H9 (cell line): ENCODE data around the gene PRKCB. TPM values are rescaled to one million over a fixed set of nuclear protein-coding genes. Genes with fewer than 3 reads are reported as not detected.

Experiments
- DNase-seq: peaks from one replicate; pipeline ENCODE4 v3.0.0-alpha.2; 2017
- H2AFZ ChIP-seq: one replicate; pipeline ENCODE4 v1.6.1; 2013; ENCODE audit warnings: mild to moderate bottlenecking, low read length, control low read depth, moderate library complexity
- H2AK5ac ChIP-seq: 2 replicates; pipeline ENCODE4 v1.6.1; 2013; ENCODE audit warnings: low read length, control low read depth, mixed read lengths; ENCODE audit not compliant: insufficient read length
- H2BK120ac ChIP-seq: one replicate; pipeline ENCODE4 v1.6.1; 2013; ENCODE audit warnings: low read depth, mild to moderate bottlenecking, low read length, control low read depth, inconsistent platforms; ENCODE audit not compliant: poor library complexity, severe bottlenecking
- H2BK12ac ChIP-seq: 2 replicates; pipeline ENCODE4 v1.6.1; 2013; ENCODE audit warnings: low read length, control low read depth, mixed read lengths, low read depth; ENCODE audit not compliant: insufficient read length
- H2BK15ac ChIP-seq: 2 replicates; pipeline ENCODE4 v1.6.1; 2013; ENCODE audit warnings: low read depth, low read length, control low read depth
- H2BK20ac ChIP-seq: one replicate; pipeline ENCODE4 v1.6.1; 2013; ENCODE audit warnings: low read depth, mild to moderate bottlenecking, low read length, control low read depth, inconsistent platforms; ENCODE audit not compliant: poor library complexity, severe bottlenecking
- H2BK5ac ChIP-seq: 2 replicates; pipeline ENCODE4 v1.6.1; 2013; ENCODE audit warnings: low read length, control low read depth, mixed read lengths; ENCODE audit not compliant: insufficient read length
- H3K14ac ChIP-seq: 2 replicates; pipeline ENCODE4 v1.6.1; 2013; ENCODE audit warnings: low read length, control low read depth; ENCODE audit not compliant: insufficient read depth
- H3K18ac ChIP-seq: 2 replicates; pipeline ENCODE4 v1.6.1; 2013; ENCODE audit warnings: low read depth, mild to moderate bottlenecking, mixed read lengths, low read length, control low read depth; ENCODE audit not compliant: insufficient read length
- H3K23ac ChIP-seq: 2 replicates; pipeline ENCODE4 v1.6.1; 2013; ENCODE audit warnings: low read length, control low read depth, mixed read lengths, low read depth; ENCODE audit not compliant: insufficient read length
- H3K23me2 ChIP-seq: 2 replicates; pipeline ENCODE4 v1.6.1; 2013; ENCODE audit warnings: low read depth, mild to moderate bottlenecking, mixed read lengths, low read length, control low read depth; ENCODE audit not compliant: insufficient read length, poor library complexity, severe bottlenecking
- H3K27ac ChIP-seq: 2 replicates; pipeline ENCODE4 v1.5.1; 2013; ENCODE audit warnings: low read length, control low read depth, mixed read lengths, low read depth; ENCODE audit not compliant: insufficient read length
- H3K27me3 ChIP-seq: 2 replicates; pipeline ENCODE4 v1.6.1; 2013; ENCODE audit warnings: low read length, control low read depth, inconsistent platforms; ENCODE audit not compliant: insufficient read depth
- H3K4ac ChIP-seq: 2 replicates; pipeline ENCODE4 v1.6.1; 2013; ENCODE audit warnings: low read depth, mild to moderate bottlenecking, control low read depth, inconsistent platforms, low read length, moderate library complexity
- H3K4me1 ChIP-seq: 2 replicates; pipeline ENCODE4 v1.6.1; 2013; ENCODE audit warnings: low read length, control low read depth, inconsistent platforms; ENCODE audit not compliant: insufficient read depth
- H3K4me2 ChIP-seq: 2 replicates; pipeline ENCODE4 v1.6.1; 2013; ENCODE audit warnings: low read length, control low read depth, mixed read lengths; ENCODE audit not compliant: insufficient read length, insufficient read depth
- H3K56ac ChIP-seq: 2 replicates; pipeline ENCODE4 v1.6.1; 2013; ENCODE audit warnings: low read depth, mild to moderate bottlenecking, mixed read lengths, low read length, control low read depth; ENCODE audit not compliant: insufficient read length
- H3K79me1 ChIP-seq: 2 replicates; pipeline ENCODE4 v1.6.1; 2013; ENCODE audit warnings: low read depth, mild to moderate bottlenecking, moderate library complexity, low read length, control low read depth, inconsistent platforms; ENCODE audit not compliant: insufficient read depth, poor library complexity, severe bottlenecking
- H3K79me2 ChIP-seq: 2 replicates; pipeline ENCODE4 v1.6.1; 2013; ENCODE audit warnings: low read length, control low read depth, inconsistent platforms; ENCODE audit not compliant: insufficient read depth
- H3K9ac ChIP-seq: 2 replicates; pipeline ENCODE4 v1.6.1; 2013; ENCODE audit warnings: low read length, control low read depth, mixed read lengths; ENCODE audit not compliant: insufficient read length; ENCODE audit errors: extremely low read depth
- H3K9me3 ChIP-seq: one replicate; pipeline ENCODE4 v1.6.1; 2013; ENCODE audit warnings: low read depth, low read length, inconsistent platforms; ENCODE audit not compliant: control insufficient read depth
- H3T11ph ChIP-seq: one replicate; pipeline ENCODE4 v1.6.1; 2013; ENCODE audit warnings: mild to moderate bottlenecking, low read length, control low read depth, inconsistent platforms
- H4K20me1 ChIP-seq: one replicate; pipeline ENCODE4 v1.6.1; 2013; ENCODE audit not compliant: control insufficient read depth, insufficient read length, insufficient read depth
- H4K5ac ChIP-seq: 2 replicates; pipeline ENCODE4 v1.6.1; 2013; ENCODE audit warnings: low read depth, mild to moderate bottlenecking, mixed read lengths, low read length, control low read depth; ENCODE audit not compliant: insufficient read length
- H4K8ac ChIP-seq: replicated peaks from 2 replicates; pipeline ENCODE4 v1.6.1; 2013; ENCODE audit warnings: low read length, control low read depth, mixed read lengths, low read depth; ENCODE audit not compliant: insufficient read length
- H4K91ac ChIP-seq: 2 replicates; pipeline ENCODE4 v1.6.1; 2013; ENCODE audit warnings: low read depth, mild to moderate bottlenecking, moderate library complexity, mixed read lengths, low read length, control low read depth; ENCODE audit not compliant: insufficient read length
- H3K27ac Mint-ChIP-seq, 3 experiments: 2 replicates in 2 of 3; 3 replicates in 1 of 3; pipeline ENCODE4 v1.8.0; 2020 to 2021; ENCODE audit warnings: mixed read lengths in 3 of 3, mild to moderate bottlenecking in 1 of 3, moderate library complexity in 1 of 3
- H3K27me3 Mint-ChIP-seq: 2 replicates; pipeline ENCODE4 v1.8.0; 2021; ENCODE audit warnings: low read depth, mild to moderate bottlenecking, moderate library complexity, mixed read lengths
- H3K36me3 Mint-ChIP-seq, 3 experiments: 2 replicates in 2 of 3; 3 replicates in 1 of 3; pipeline ENCODE4 v1.8.0; 2020 to 2021; ENCODE audit warnings: low read depth in 3 of 3, mixed read lengths in 3 of 3; ENCODE audit not compliant: insufficient read depth in 1 of 3
- H3K4me1 Mint-ChIP-seq, 2 experiments: 2 replicates each; pipeline ENCODE4 v1.8.0; 2020; ENCODE audit warnings: mixed read lengths in 2 of 2
- H3K4me3 Mint-ChIP-seq, 2 experiments: 2 replicates in 1 of 2; 3 replicates in 1 of 2; pipeline ENCODE4 v1.8.0; 2020 to 2021; ENCODE audit warnings: mild to moderate bottlenecking in 2 of 2, mixed read lengths in 2 of 2, moderate library complexity in 1 of 2
- H3K9me3 Mint-ChIP-seq, 2 experiments: 2 replicates in 1 of 2; 3 replicates in 1 of 2; pipeline ENCODE4 v1.8.0; 2020; ENCODE audit warnings: mild to moderate bottlenecking in 2 of 2, mixed read lengths in 2 of 2, moderate library complexity in 1 of 2
- WGBS: extraction: QIAGEN DNeasy Blood & Tissue Kit; methylation state at CpG from one replicate; pipeline ENCODE4 v1.1.7; 2013; ENCODE audit warnings: missing lambda C conversion rate, low lambda C conversion rate, mixed read lengths; ENCODE audit not compliant: insufficient read length; ENCODE audit errors: extremely low coverage; 5-methylcytosine and 5-hydroxymethylcytosine counted together
- total RNA-seq: library from RNA; stranded (reverse); gene quantifications from 2 replicates; pipeline ENCODE4 v1.2.1, GENCODE V29; 2021
- TF ChIP-seq, protein P1 (sequence below): fragments of 200-600 bp; sonication (generic); conservative IDR thresholded peaks from 3 replicates; pipeline ENCODE4 v1.8.0; 2021; ENCODE audit warnings: antibody characterized with exemption, mild to moderate bottlenecking

The PRKCB gene
- total RNA-seq, 1 experiment from 2014 or later: 7.0 TPM

GRCh38 chr16:24232936-24233335 is 397.2 kb downstream of the PRKCB start:
- H2BK12ac ChIP-seq: no peak overlapping the region
- H3K23ac ChIP-seq: no peak overlapping the region
- no peaks in the 10 kb centered on the region for H4K20me1 ChIP-seq
- H3K9me3 Mint-ChIP-seq: peaks cover 0 to 8% of the 10 kb centered on the region in 2 experiments; a peak in 3 of 5 replicates
- no peak overlapping the region for H4K5ac ChIP-seq
- H2BK15ac ChIP-seq: no peak overlapping the region
- no peaks in the 10 kb centered on the region for H3K27me3 ChIP-seq
- H2BK120ac ChIP-seq: no peak overlapping the region
- H3K79me1 ChIP-seq: no peaks in the 10 kb centered on the region
- no peak overlapping the region for H3K4ac ChIP-seq
- H4K91ac ChIP-seq: no peak overlapping the region
- no peaks in the 10 kb centered on the region for H3K4me1 ChIP-seq
- H3K36me3 Mint-ChIP-seq: peaks cover 0 to 10% (median 0%) of the 10 kb centered on the region in 3 experiments; a peak in 1 of 7 replicates
- peaks cover 6% of the 10 kb centered on the region for H3K27me3 Mint-ChIP-seq
- no peaks in the 10 kb centered on the region for H3K23me2 ChIP-seq
- no peak overlapping the region for H3T11ph ChIP-seq
- no peak overlapping the region for H4K8ac ChIP-seq
- H3K9ac ChIP-seq: no peak overlapping the region
- H3K79me2 ChIP-seq: no peaks in the 10 kb centered on the region
- H3K4me1 Mint-ChIP-seq: no peaks in the 10 kb centered on the region
- no peak overlapping the region for H3K18ac ChIP-seq
- WGBS: no CpG with 5 or more reads among the region's 2 CpGs
- no peaks in the 10 kb centered on the region for H3K9me3 ChIP-seq
- no peak overlapping the region for H3K4me2 ChIP-seq
- no peak overlapping the region for H3K4me3 Mint-ChIP-seq
- H2BK5ac ChIP-seq: no peak overlapping the region
- no peak for DNase-seq
- H3K14ac ChIP-seq: no peak overlapping the region
- H2AK5ac ChIP-seq: no peak overlapping the region
- no peak overlapping the region for H3K27ac Mint-ChIP-seq
- no peak overlapping the region for H3K56ac ChIP-seq
- H3K27ac ChIP-seq: no peak overlapping the region
- H2BK20ac ChIP-seq: no peak overlapping the region
- TF ChIP-seq, protein P1, sequence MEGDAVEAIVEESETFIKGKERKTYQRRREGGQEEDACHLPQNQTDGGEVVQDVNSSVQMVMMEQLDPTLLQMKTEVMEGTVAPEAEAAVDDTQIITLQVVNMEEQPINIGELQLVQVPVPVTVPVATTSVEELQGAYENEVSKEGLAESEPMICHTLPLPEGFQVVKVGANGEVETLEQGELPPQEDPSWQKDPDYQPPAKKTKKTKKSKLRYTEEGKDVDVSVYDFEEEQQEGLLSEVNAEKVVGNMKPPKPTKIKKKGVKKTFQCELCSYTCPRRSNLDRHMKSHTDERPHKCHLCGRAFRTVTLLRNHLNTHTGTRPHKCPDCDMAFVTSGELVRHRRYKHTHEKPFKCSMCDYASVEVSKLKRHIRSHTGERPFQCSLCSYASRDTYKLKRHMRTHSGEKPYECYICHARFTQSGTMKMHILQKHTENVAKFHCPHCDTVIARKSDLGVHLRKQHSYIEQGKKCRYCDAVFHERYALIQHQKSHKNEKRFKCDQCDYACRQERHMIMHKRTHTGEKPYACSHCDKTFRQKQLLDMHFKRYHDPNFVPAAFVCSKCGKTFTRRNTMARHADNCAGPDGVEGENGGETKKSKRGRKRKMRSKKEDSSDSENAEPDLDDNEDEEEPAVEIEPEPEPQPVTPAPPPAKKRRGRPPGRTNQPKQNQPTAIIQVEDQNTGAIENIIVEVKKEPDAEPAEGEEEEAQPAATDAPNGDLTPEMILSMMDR: no peak
- H2AFZ ChIP-seq: no peak overlapping the region
